EL (cell line): Measurements from ENCODE around the gene KLLN.
"Not testable (repeated sequence)": the region's sequence is repeated elsewhere in the genome, so short reads cannot be mapped to it uniquely, and the experiment has no call there.

Experiments used
- DNase-seq: peaks from one replicate; pipeline ENCODE4 v3.0.0-alpha.2; 2016

Gene KLLN

GRCh38 chr10:87863053-87863943 lies at the start of gene KLLN, which contains the start of gene PTEN:
KLLN (minus strand) TSS chr10:87863533; CDS start chr10:87862487, 1,046 bp downstream.
PTEN (plus strand) TSS chr10:87863625; CDS start chr10:87864470, 845 bp downstream.
- DNase-seq, result peak; percentile 92

DNA sequence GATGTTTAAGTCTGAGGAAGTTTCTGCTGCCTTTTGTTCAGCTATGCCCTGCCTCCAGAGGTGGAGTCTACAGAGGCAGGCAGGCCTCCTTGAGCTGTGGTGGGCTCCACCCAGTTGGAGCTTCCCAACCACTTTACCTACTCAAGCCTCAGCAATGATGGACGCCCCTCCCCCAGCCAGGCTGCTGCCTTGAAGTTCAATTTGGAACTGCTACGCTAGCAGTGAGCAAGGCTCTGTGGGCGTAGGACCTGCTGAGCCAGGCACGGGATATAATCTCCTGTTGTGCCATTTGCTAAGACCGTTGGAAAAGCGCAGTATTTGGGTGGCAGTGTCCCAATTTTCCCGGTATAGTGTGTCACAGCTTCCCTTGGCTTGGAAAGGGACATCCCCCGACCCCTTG lies 40.1 kb upstream of the KLLN start:
- DNase-seq, result not testable (repeated sequence)

- DNase-seq, result not testable (repeated sequence)
Observed at GRCh38 chr10:87897957-87898356, 34.6 kb upstream of the KLLN start.

GRCh38 chr10:87896216-87896615 lies 32.9 kb upstream of the KLLN start:
- DNase-seq, result no peak

DNA sequence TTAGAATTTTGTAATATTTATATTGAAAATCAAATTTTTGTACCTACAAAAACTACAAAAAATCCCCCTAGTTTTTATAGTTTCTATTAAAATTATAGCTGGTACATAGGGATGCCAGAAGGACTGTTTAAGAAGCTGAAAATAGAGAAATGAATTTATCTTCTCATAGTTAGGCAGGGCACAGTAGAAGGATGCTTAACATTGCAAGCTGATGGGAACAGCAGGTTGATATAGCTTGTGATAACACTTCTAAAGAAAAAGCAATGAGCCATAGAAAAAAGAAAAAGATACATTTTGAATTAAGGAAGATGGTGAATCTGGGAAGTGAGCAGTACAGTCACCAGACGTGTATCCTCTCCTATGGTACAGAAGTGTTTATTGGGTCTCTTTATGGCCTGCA lies 32.1 kb upstream of the KLLN start:
- DNase-seq, result no peak

- no peak for DNase-seq
Observed at GRCh38 chr10:87887548-87888289, 24.4 kb upstream of the KLLN start.

DNA sequence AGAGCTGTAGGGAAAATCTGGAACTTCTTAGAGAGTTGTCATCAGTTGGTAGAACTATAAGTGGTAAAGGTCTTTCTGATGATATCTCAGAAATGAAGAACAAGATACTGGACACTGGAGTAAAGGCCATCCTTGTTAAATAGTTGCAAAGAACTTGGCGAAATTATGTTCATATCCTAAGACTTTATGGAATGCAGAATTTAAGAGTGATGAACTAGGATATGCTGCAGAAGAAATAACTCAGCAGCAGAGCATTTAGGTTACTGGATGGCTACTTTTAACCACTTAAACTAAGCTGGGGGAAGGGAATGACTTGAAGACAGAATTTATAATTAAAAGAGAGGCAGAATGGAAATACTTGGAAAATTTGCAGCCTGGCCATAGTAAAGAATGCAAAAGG lies 23.8 kb upstream of the KLLN start:
- no peak for DNase-seq

- DNase-seq, result no peak
Observed at GRCh38 chr10:87886635-87887034, 23.3 kb upstream of the KLLN start.

DNA sequence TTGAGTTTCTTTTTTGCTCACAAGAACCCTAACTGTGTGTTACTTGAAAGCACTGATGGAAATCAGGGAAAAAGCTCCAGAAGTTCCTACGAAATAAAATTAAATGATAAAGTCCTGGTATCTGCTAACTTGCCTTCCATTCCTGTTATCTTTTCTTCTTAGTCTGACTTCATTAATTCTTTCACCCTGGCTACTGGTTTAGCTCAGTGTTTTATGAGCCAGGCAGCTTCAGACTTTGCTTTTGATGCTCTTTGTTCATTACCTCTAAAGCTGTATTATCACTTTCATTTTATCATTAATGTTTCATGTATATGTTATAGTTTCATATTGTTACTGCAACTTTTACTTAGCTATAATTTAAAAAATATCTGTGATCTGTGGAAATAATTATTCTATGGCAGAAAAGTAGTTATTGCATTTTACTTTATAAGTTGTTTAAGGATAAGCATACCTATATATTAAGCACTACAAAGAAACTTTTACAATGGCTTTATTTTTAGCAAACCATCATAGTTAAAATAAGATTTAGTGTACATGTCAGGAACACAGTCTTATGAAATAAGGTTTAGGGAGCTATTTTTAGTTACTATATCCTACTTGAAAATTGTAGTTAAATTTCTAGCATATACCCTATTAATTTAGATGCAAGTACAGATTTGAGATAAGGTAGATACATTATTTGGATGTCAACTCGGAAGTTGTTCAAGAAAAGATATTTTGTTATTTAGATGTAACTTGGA lies 19.4 kb upstream of the KLLN start:
- DNase-seq, result no peak

- not testable (repeated sequence) for DNase-seq
Observed at GRCh38 chr10:87881373-87882059, 18.2 kb upstream of the KLLN start.

- DNase-seq, result no peak
Observed at GRCh38 chr10:87880336-87880735, 17.0 kb upstream of the KLLN start.

DNA sequence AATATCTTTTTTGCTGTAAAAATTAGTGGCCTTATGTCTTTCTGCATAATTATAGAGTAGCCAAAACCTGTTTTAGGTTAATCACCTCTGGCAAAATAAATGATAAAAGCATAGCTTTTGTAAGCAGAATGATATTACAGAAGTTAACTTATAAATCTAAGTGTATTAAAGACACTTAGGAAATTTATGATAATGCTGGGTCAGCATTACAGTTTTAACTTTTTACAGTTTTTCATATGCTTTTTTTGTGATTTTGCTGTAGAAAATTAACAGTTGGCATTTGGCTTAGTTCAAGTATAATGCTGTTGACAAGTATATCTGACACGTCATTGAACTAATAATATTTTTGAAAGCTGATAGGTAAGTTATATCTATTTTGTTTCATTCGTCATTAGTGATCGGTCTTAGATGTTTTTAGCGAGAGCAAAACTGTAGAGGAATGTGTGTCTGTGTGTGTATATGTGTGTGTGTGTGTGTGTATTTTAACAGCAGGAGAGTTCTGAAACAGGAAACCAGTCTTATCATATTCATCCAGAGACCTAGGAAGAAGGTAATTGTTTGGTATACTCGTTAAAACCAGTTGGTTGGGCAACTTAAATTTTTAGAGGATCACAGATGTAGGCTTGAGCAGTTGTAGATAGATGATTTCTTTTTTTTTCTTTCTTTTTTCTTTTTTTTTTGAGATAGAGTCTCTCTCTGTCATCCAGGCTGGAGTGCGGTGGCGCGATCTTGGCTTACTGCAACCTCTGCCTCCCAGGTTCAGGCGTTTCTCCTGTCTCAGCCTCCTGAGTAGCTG lies 15.5 kb upstream of the KLLN start:
- no peak for DNase-seq

- DNase-seq, result no peak
Observed at GRCh38 chr10:87875929-87876571, 12.7 kb upstream of the KLLN start.

DNA sequence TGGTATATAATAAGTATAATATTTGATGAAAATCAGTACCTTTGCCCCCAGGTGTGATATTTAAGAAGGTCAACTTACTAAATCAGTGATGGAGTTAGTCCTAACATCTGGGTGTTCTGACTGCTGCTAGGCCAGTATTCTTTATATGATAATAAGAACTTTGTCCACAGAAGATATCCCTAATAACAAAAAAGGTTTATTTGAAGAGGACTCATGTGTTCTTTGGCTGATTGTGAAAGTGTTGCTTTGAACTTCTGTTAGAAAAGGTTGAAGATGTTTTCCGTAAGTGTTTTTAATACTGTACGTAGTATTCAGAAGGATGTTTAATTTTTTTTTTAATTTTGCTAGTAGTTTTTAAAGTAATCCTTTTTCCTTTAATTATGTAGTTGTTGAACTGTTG lies 10.3 kb upstream of the KLLN start:
- no peak for DNase-seq

DNA sequence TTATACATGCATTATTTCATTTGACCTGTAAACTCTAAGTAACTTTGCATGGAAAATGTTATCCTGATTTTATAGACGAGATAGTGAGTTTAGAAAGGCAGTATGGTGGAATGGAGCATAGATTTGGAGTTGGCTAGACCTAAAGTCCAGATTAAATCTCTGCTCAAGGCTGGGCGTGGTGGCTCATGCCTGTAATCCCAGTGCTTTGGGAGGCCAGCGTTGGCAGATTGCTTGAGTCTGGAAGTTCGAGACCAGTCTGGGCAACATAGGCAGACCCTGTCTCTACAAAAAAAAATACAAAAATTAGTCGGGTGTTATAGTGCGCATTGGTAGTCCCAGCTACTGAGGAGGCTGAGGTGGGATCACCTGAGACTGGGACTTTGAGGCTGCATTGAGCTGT lies 9.5 kb upstream of the KLLN start:
- no peak for DNase-seq

- no peak for DNase-seq
Observed at GRCh38 chr10:87869773-87870551, 6.6 kb upstream of the KLLN start.

GRCh38 chr10:87869139-87869538 lies 5.8 kb upstream of the KLLN start:
- not testable (repeated sequence) for DNase-seq

DNA sequence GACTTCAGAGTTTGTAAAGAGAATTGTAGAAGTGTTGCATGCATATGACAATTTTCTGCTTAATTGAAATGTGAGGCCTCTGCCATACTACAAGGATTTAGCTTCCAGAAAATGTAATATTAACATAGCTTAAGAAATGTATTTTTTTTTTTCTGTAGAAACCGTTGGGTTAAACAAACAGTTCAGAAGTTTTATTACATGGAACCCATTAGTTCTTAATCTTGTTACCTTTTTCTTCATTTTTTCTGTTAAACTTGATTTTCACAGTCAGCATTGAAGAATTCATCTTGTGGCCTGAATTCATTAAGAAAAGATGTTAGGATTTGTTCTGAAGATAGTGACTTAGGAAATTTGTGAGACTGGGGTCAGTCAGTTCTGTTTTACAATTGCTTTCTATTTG lies 4.9 kb upstream of the KLLN start:
- DNase-seq, result peak; percentile 18

- no peak for DNase-seq
Observed at GRCh38 chr10:87867453-87867852, 4.1 kb upstream of the KLLN start.

- no peak for DNase-seq
Observed at GRCh38 chr10:87866412-87866974, 3.2 kb upstream of the KLLN start.
